ENCODE measurements around the gene EYA4. TPM values are rescaled to one million over a fixed set of nuclear protein-coding genes. Genes with fewer than 3 reads are reported as not detected.

The EYA4 gene
- total and polyA plus RNA-seq, 4 donors: 0.60 to 2.3 (median 1.5) TPM

DNA sequence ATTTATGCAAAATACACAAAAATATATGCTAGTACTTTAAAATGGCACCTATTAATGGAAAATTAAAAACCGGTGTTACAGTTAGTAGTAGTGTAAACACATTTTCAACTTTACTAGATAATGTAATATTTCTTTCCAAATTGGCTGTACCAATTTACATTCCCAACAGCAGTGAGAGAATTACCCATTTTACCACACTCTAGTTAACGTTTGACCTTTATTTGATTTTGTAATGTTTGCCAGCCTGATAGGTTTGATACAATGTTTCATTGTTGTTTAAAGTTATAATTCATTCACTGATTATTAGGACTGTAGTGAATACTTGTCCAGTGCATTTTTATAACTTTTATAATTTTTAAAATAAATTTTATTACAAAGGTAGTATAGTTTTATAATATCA, 182.1 kb downstream of the EYA4 start:
- H3K9me3 ChIP-seq (ENCODE audit: control insufficient read depth, insufficient read depth, low read length): no peaks in the 10 kb centered on the region
- no peak overlapping the region for H3K27ac ChIP-seq (ENCODE audit: low read depth, low read length)
- no peak for DNase-seq (ENCODE audit: low read depth in 4 of 6, low spot score in 6 of 6)
- H3K36me3 ChIP-seq (ENCODE audit: control insufficient read depth, insufficient read depth, low read length): no peaks in the 10 kb centered on the region
- H3K4me3 ChIP-seq (ENCODE audit: low read depth, low read length): no peak overlapping the region
- no peaks in the 10 kb centered on the region for H3K4me1 ChIP-seq (ENCODE audit: control insufficient read depth, insufficient read depth, low read length)
- WGBS (ENCODE audit: insufficient coverage): no CpG with 5 or more reads among the region's 2 CpGs
- no peaks in the 10 kb centered on the region for H3K27me3 ChIP-seq (ENCODE audit: control insufficient read depth, insufficient read depth, low read length)

DNA sequence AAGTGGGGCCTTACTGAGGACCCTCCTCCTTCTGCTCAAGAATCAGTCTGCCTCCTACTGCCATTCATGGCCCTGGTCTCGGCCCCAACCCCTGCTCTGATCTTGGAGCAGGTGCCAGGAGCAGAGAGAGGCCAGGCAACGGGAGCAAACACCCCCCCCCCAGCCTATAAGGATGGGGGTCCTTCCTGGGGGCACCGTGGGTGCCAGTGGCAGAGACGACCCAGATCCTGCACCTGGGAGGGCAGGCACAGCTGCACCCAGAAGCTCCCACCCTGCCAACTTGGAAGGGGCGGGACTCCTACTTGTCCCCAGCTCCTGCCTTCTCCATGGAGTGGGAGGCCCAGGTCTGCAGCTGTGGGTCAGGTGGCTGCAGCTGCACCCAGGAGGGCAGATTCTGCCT, 183.2 kb downstream of the EYA4 start:
- Histone ChIP-seq H3K27me3 (ENCODE audit: control insufficient read depth, insufficient read depth, low read length) (no peaks in the 10 kb centered on the region), H3K36me3 (ENCODE audit: control insufficient read depth, insufficient read depth, low read length) (no peaks in the 10 kb centered on the region), H3K9me3 (ENCODE audit: control insufficient read depth, insufficient read depth, low read length) (no peaks in the 10 kb centered on the region), H3K27ac (ENCODE audit: low read depth, low read length) (no peak overlapping the region), H3K4me3 (ENCODE audit: low read depth, low read length) (no peak overlapping the region), H3K4me1 (ENCODE audit: control insufficient read depth, insufficient read depth, low read length) (no peaks in the 10 kb centered on the region)
- DNase-seq (ENCODE audit: low read depth in 4 of 6, low spot score in 6 of 6): no peak
- WGBS (ENCODE audit: insufficient coverage): 96% methylated on average over 4 of the region's 5 CpGs

DNA sequence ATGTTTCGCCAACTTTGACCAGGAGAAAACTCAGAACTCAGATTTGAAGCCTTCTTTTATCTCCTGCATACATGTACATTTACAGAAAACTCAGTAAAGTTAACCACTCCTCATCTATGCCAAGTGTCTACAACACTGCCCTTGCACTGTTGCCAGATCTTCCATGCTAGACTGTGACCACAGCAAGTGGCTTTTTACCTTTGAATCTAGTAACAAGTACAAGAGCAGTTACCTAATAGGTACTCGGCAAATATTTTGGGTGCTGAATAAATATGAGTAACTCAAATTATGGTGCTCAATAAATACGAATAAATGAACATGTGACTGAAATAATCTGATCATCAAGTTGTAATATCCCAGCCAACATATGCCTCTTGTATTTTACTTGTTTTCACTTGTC, 184.9 kb downstream of the EYA4 start:
- no peak overlapping the region for H3K4me3 ChIP-seq (ENCODE audit: low read depth, low read length)
- H3K27me3 ChIP-seq (ENCODE audit: control insufficient read depth, insufficient read depth, low read length): no peaks in the 10 kb centered on the region
- H3K27ac ChIP-seq (ENCODE audit: low read depth, low read length): no peak overlapping the region
- no peaks in the 10 kb centered on the region for H3K9me3 ChIP-seq (ENCODE audit: control insufficient read depth, insufficient read depth, low read length)
- 100% methylated on average over 3 of the region's 3 CpGs for WGBS (ENCODE audit: insufficient coverage)
- no peaks in the 10 kb centered on the region for H3K36me3 ChIP-seq (ENCODE audit: control insufficient read depth, insufficient read depth, low read length)
- H3K4me1 ChIP-seq (ENCODE audit: control insufficient read depth, insufficient read depth, low read length): no peaks in the 10 kb centered on the region
- no peak for DNase-seq (ENCODE audit: low read depth in 4 of 6, low spot score in 6 of 6)

DNA sequence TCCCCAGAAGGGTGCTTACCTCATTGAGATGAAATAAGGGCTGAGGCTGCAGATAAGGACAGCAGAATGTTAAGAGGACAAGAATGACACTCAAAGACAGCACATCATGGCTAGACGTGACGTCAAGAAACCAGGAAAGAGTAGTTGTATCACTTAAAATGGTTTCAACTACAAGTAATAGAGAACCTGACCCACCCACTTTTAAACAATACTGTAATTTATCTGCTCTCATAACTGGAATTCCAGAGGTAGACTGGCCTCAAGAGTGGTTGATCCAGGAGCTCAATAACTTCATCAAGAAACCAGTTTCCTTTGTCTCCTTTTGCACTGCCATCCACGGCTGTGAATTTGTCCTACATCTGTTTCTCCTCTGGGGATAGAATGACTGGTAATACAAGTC, 187.1 kb downstream of the EYA4 start:
- no peak for DNase-seq (ENCODE audit: low read depth in 4 of 6, low spot score in 6 of 6)
- no peaks in the 10 kb centered on the region for H3K27me3 ChIP-seq (ENCODE audit: control insufficient read depth, insufficient read depth, low read length)
- no peak overlapping the region for H3K27ac ChIP-seq (ENCODE audit: low read depth, low read length)
- no peaks in the 10 kb centered on the region for H3K36me3 ChIP-seq (ENCODE audit: control insufficient read depth, insufficient read depth, low read length)
- H3K4me1 ChIP-seq (ENCODE audit: control insufficient read depth, insufficient read depth, low read length): no peaks in the 10 kb centered on the region
- no peaks in the 10 kb centered on the region for H3K9me3 ChIP-seq (ENCODE audit: control insufficient read depth, insufficient read depth, low read length)
- H3K4me3 ChIP-seq (ENCODE audit: low read depth, low read length): no peak overlapping the region
- WGBS (ENCODE audit: insufficient coverage): no CpG with 5 or more reads among the region's 3 CpGs

DNA sequence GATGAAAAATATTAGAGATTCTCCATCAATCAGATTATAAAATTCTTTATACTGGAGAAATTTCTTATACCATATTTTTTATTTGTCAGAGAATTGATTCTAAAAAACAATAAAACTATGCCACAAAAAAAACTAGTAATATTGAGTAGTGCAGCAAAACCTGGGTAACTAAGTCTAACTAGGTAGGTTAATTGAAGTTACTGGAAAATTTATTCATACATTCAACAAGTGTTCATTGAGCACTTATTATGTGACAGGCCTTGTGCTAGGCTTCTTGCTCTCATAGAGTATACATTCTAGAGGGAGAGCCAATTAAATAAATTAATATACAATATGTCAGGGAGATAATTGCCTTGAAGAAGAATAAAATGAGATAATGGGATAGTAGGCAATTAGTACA, 189.4 kb downstream of the EYA4 start:
- no peaks in the 10 kb centered on the region for H3K4me1 ChIP-seq (ENCODE audit: control insufficient read depth, insufficient read depth, low read length)
- H3K27me3 ChIP-seq (ENCODE audit: control insufficient read depth, insufficient read depth, low read length): no peaks in the 10 kb centered on the region
- no peak overlapping the region for H3K27ac ChIP-seq (ENCODE audit: low read depth, low read length)
- no peak overlapping the region for H3K4me3 ChIP-seq (ENCODE audit: low read depth, low read length)
- no peak for DNase-seq (ENCODE audit: low read depth in 4 of 6, low spot score in 6 of 6)
- H3K36me3 ChIP-seq (ENCODE audit: control insufficient read depth, insufficient read depth, low read length): no peaks in the 10 kb centered on the region
- no peaks in the 10 kb centered on the region for H3K9me3 ChIP-seq (ENCODE audit: control insufficient read depth, insufficient read depth, low read length)

DNA sequence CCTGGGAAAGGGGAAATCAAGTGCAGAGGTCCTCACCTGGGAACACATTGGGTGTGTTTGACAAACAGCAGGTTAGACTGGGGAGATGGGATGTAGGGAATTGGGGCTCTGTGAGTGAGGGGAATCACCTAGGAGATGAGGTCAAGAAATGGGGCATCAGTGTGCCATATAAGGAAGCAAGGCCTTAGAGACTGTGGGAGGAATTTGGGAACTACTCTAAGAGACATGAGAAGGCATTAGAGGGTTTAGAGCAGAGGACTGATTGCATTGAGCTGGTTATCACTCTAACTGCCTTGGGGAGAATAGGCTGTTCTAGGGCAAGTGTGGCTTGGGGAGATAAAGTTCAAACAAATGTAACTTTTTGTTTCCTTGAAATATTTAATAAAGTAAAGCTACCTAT, 189.9 kb downstream of the EYA4 start:
- Histone ChIP-seq H3K4me3 (ENCODE audit: low read depth, low read length) (no peak overlapping the region), H3K36me3 (ENCODE audit: control insufficient read depth, insufficient read depth, low read length) (no peaks in the 10 kb centered on the region), H3K27ac (ENCODE audit: low read depth, low read length) (no peak overlapping the region), H3K27me3 (ENCODE audit: control insufficient read depth, insufficient read depth, low read length) (no peaks in the 10 kb centered on the region), H3K4me1 (ENCODE audit: control insufficient read depth, insufficient read depth, low read length) (no peaks in the 10 kb centered on the region), H3K9me3 (ENCODE audit: control insufficient read depth, insufficient read depth, low read length) (no peaks in the 10 kb centered on the region)
- DNase-seq (ENCODE audit: low read depth in 4 of 6, low spot score in 6 of 6): no peak

DNA sequence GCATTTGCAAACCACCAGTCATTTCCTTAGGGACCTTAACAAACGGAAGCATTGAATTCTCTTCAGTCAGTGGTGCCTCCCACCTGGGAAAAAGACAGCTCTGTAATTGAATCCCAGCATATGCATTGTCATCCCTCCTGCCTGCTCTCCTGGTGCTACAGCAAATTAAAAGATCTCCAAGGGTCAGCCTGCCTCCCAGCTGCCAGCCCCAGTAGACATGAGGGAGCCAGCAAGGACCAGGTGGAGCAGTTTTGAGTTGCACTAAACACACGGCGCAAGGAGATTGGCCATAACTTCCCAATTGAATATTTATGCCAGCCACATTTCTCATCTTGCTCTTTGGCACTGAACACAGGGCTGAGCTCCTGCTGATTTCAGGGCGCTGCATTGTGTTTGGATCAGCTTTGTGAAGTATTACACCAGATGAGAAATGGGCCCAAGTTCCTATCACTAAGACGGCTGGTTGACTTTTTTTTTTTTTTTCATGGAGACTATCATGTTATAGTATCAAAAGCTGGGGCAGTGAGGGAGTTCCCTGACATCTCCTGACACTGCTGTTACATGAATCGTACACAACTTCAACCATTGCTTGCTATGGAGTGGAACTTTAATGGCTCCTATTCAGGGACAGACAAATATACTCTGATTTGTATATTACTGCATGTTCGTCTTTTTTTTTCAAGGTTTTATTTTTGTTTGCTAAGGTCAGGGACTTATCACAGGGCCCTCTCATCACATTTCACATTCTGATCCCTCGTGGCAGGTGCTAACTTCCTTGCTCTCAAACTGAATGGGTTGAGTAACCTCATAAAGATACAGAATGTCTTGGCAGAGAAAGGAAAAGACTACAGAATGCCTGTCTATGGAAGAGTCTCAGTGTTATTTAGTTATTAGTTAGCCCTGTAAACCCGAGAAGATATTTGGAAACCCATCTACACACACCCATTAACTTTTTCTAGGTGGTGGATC, 191.1 kb downstream of the EYA4 start:
- Histone ChIP-seq H3K27ac (ENCODE audit: low read depth, low read length) (no peak overlapping the region), H3K36me3 (ENCODE audit: control insufficient read depth, insufficient read depth, low read length) (no peaks in the 10 kb centered on the region), H3K4me1 (ENCODE audit: control insufficient read depth, insufficient read depth, low read length) (no peaks in the 10 kb centered on the region), H3K27me3 (ENCODE audit: control insufficient read depth, insufficient read depth, low read length) (no peaks in the 10 kb centered on the region), H3K9me3 (ENCODE audit: control insufficient read depth, insufficient read depth, low read length) (no peaks in the 10 kb centered on the region), H3K4me3 (ENCODE audit: low read depth, low read length) (no peak overlapping the region)
- DNase-seq (ENCODE audit: low read depth in 4 of 6, low spot score in 6 of 6): no peak
- 46% methylated on average over 5 of the region's 9 CpGs for WGBS (ENCODE audit: insufficient coverage)

DNA sequence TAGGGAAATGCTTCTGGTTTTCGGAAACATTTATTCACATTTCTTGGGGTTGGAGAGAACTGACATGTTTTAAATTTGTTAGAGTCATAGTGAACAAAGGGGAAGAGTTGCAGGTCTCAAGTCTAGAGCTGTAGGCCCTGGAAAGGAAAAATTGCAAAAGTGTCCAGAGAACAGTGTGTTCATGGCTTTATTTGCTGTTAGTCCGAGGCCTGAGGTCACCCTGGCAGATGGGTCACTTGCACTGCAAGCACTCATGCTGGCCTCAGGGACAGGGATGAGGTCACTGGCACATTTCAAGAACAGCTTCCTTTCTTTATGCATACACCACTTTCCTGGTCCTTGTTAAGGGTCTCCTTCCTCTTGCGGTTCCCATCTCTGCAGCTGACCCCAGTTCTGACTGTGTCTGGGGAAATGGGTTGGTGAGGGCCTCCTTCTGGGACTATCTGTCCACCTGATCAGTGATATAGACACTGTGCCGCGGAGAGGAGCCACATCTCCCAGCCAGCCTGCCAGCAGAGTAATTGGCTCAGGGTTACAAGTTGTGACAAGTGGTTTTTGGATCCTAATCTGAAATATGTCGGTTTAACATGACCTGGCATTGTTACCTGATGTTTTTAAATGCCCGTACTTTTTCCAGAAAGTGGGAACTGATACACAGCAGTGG, 194.0 kb downstream of the EYA4 start:
- Histone ChIP-seq H3K36me3 (ENCODE audit: control insufficient read depth, insufficient read depth, low read length) (no peaks in the 10 kb centered on the region), H3K27me3 (ENCODE audit: control insufficient read depth, insufficient read depth, low read length) (no peaks in the 10 kb centered on the region), H3K4me3 (ENCODE audit: low read depth, low read length) (no peak overlapping the region), H3K27ac (ENCODE audit: low read depth, low read length) (no peak overlapping the region), H3K9me3 (ENCODE audit: control insufficient read depth, insufficient read depth, low read length) (no peaks in the 10 kb centered on the region), H3K4me1 (ENCODE audit: control insufficient read depth, insufficient read depth, low read length) (no peaks in the 10 kb centered on the region)
- no peak for DNase-seq (ENCODE audit: low read depth in 4 of 6, low spot score in 6 of 6)
- WGBS (ENCODE audit: insufficient coverage): 84% methylated on average over 6 of the region's 7 CpGs

DNA sequence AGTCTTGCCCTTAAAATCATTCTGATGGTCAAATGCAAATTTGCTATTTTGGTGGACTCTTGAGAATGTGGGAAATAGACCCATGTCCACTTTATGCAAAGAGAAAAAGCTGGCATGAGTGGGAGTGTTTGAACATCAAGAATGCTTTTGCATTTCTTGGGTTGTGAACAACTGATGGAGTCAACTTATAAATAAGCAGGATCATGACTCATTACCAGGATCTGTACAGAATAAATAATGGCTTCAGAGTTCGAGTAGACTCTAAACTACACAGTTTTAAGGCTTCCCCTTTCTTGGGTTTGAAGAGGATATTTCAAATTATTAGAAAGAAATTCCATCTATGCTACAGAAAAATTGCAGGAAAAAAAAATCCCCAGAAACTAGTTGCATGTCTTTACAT, 195.5 kb downstream of the EYA4 start:
- no peak for DNase-seq (ENCODE audit: low read depth in 4 of 6, low spot score in 6 of 6)
- no CpG with 5 or more reads among the region's 1 CpG for WGBS (ENCODE audit: insufficient coverage)
- Histone ChIP-seq H3K4me1 (ENCODE audit: control insufficient read depth, insufficient read depth, low read length) (no peaks in the 10 kb centered on the region), H3K27ac (ENCODE audit: low read depth, low read length) (no peak overlapping the region), H3K9me3 (ENCODE audit: control insufficient read depth, insufficient read depth, low read length) (no peaks in the 10 kb centered on the region), H3K4me3 (ENCODE audit: low read depth, low read length) (no peak overlapping the region), H3K27me3 (ENCODE audit: control insufficient read depth, insufficient read depth, low read length) (no peaks in the 10 kb centered on the region), H3K36me3 (ENCODE audit: control insufficient read depth, insufficient read depth, low read length) (no peaks in the 10 kb centered on the region)

DNA sequence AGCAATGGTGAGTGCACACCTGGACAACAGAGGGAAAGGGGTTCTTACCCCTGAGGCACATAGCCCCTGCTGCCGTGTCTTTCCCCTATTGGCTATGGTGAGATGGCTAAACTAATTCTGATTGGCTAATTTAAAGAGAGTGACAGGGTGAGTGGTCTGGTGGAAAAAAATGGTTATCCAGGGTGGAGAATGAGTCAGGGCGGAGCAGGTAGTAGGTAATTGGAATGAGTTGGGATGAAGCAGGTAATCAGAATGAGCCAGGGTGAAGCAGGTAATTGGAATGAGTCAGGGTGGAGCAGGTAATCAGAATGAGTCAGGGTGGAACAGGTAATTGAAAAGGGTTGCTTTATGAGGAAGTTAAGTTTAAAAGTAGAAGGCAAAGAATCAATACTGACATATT, 200.3 kb downstream of the EYA4 start:
- H3K27ac ChIP-seq (ENCODE audit: low read depth, low read length): no peak overlapping the region
- no peak for DNase-seq (ENCODE audit: low read depth in 4 of 6, low spot score in 6 of 6)
- no peak overlapping the region for H3K4me3 ChIP-seq (ENCODE audit: low read depth, low read length)
- H3K36me3 ChIP-seq (ENCODE audit: control insufficient read depth, insufficient read depth, low read length): no peaks in the 10 kb centered on the region
- H3K4me1 ChIP-seq (ENCODE audit: control insufficient read depth, insufficient read depth, low read length): no peaks in the 10 kb centered on the region
- no peaks in the 10 kb centered on the region for H3K9me3 ChIP-seq (ENCODE audit: control insufficient read depth, insufficient read depth, low read length)
- WGBS (ENCODE audit: insufficient coverage): 96% methylated on average over 2 of the region's 2 CpGs
- H3K27me3 ChIP-seq (ENCODE audit: control insufficient read depth, insufficient read depth, low read length): no peaks in the 10 kb centered on the region

Data from spinal cord (tissue), 10 donors.